WTC11 (cell line): Measurements from ENCODE around the gene SETMAR. TPM values are rescaled to one million over a fixed set of nuclear protein-coding genes. Genes with fewer than 3 reads are reported as not detected.

Source experiments
- ATAC-seq: fragments of 200-7000 bp; cut with Tn5 transposase; 2 replicates; pipeline ENCODE4 v1.10.0; 2021; ENCODE audit warnings: mild to moderate bottlenecking, moderate library complexity
- CTCF ChIA-PET: fragments of 300-600 bp; sonication (Branson Sonifier 250); formaldehyde crosslinking; loops from one replicate; lab custom pipeline; 2021; ENCODE audit warnings: antibody characterized with exemption; lab: Charles Lee
- POLR2A ChIA-PET: fragments of 350-600 bp; sonication (Branson Sonifier 250); formaldehyde crosslinking; loops from one replicate; lab custom pipeline; 2021; ENCODE audit warnings: antibody characterized with exemption; lab: Charles Lee
- DNase-seq: peaks from one replicate; pipeline ENCODE4 v3.0.0; 2021; ENCODE audit warnings: low spot score
- H3K27ac Mint-ChIP-seq: 2 replicates; pipeline ENCODE4 v1.8.0; 2021; ENCODE audit warnings: mixed read lengths
- H3K27me3 Mint-ChIP-seq: 2 replicates; pipeline ENCODE4 v1.8.0; 2021; ENCODE audit warnings: low read depth, mild to moderate bottlenecking, moderate library complexity, mixed read lengths
- H3K36me3 Mint-ChIP-seq: 2 replicates; pipeline ENCODE4 v1.8.0; 2021; ENCODE audit warnings: mixed read lengths
- H3K4me1 Mint-ChIP-seq: 2 replicates; pipeline ENCODE4 v1.8.0; 2022; ENCODE audit warnings: mixed read lengths
- H3K4me3 Mint-ChIP-seq: 2 replicates; pipeline ENCODE4 v1.8.0; 2021; ENCODE audit warnings: mild to moderate bottlenecking, moderate library complexity, mixed read lengths
- H3K9me3 Mint-ChIP-seq: 2 replicates; pipeline ENCODE4 v1.8.0; 2021; ENCODE audit warnings: mixed read lengths
- CREM ChIP-seq: sonication (generic); formaldehyde crosslinking; IDR thresholded peaks from 2 replicates; pipeline ENCODE4 v1.8.1; 2022; ENCODE audit warnings: mild to moderate bottlenecking, missing genetic modification reagents, moderate library complexity
- ETV6 ChIP-seq: sonication (generic); formaldehyde crosslinking; IDR thresholded peaks from 2 replicates; pipeline ENCODE4 v1.8.1; 2022; ENCODE audit warnings: mild to moderate bottlenecking, missing genetic modification reagents
- FOXJ3 ChIP-seq: sonication (generic); formaldehyde crosslinking; IDR thresholded peaks from 2 replicates; pipeline ENCODE4 v1.9.0; 2021; ENCODE audit warnings: missing genetic modification reagents, mild to moderate bottlenecking, borderline replicate concordance
- KAT7 ChIP-seq: sonication (generic); formaldehyde crosslinking; IDR thresholded peaks from 2 replicates; pipeline ENCODE4 v1.8.1; 2023; ENCODE audit warnings: missing genetic modification reagents, mild to moderate bottlenecking, borderline replicate concordance
- NR1H2 ChIP-seq: sonication (generic); formaldehyde crosslinking; IDR thresholded peaks from 2 replicates; pipeline ENCODE4 v1.9.0; 2021; ENCODE audit warnings: mild to moderate bottlenecking, moderate library complexity, missing genetic modification reagents
- NR2C2 ChIP-seq: sonication (generic); formaldehyde crosslinking; IDR thresholded peaks from 2 replicates; pipeline ENCODE4 v1.8.0; 2022; ENCODE audit warnings: mild to moderate bottlenecking, missing genetic modification reagents
- SOX15 ChIP-seq: fragments of 250-450 bp; sonication (Bioruptor Pico); IDR thresholded peaks from 2 replicates; pipeline ENCODE4 v1.9.0; 2021; ENCODE audit warnings: mild to moderate bottlenecking
- TCF7 ChIP-seq: sonication (generic); formaldehyde crosslinking; IDR thresholded peaks from 2 replicates; pipeline ENCODE4 v1.8.0; 2022; ENCODE audit warnings: mild to moderate bottlenecking, low read depth, missing genetic modification reagents, moderate library complexity
- TEAD4 ChIP-seq: sonication (generic); formaldehyde crosslinking; IDR thresholded peaks from 2 replicates; pipeline ENCODE4 v1.8.0; 2022; ENCODE audit warnings: mild to moderate bottlenecking, missing genetic modification reagents
- TP53 ChIP-seq: sonication (generic); formaldehyde crosslinking; IDR thresholded peaks from 2 replicates; pipeline ENCODE4 v1.8.1; 2023; ENCODE audit warnings: mild to moderate bottlenecking, missing genetic modification reagents
- ZBTB43 ChIP-seq: sonication (generic); formaldehyde crosslinking; IDR thresholded peaks from 2 replicates; pipeline ENCODE4 v1.8.1; 2023; ENCODE audit warnings: mild to moderate bottlenecking, missing genetic modification reagents
- ZNF219 ChIP-seq: sonication (generic); formaldehyde crosslinking; IDR thresholded peaks from 2 replicates; pipeline ENCODE4 v1.8.0; 2023; ENCODE audit warnings: missing genetic modification reagents, mild to moderate bottlenecking, borderline replicate concordance
- ZNF317 ChIP-seq: sonication (generic); formaldehyde crosslinking; IDR thresholded peaks from 2 replicates; pipeline ENCODE4 v1.8.1; 2023; ENCODE audit warnings: low read depth, mild to moderate bottlenecking, moderate library complexity, missing genetic modification reagents, borderline replicate concordance
- ZNF512 ChIP-seq: sonication (generic); formaldehyde crosslinking; IDR thresholded peaks from 2 replicates; pipeline ENCODE4 v1.8.1; 2022; ENCODE audit warnings: missing genetic modification reagents, borderline replicate concordance
- total RNA-seq: library from RNA; stranded (reverse); gene quantifications from 3 replicates; pipeline ENCODE4 v1.2.3, GENCODE V29; 2021
- TF ChIP-seq, protein P1 (sequence below): fragments of 200-600 bp; IDR thresholded peaks from 2 replicates; pipeline ENCODE4 v1.8.0; 2022; ENCODE audit warnings: antibody characterized with exemption
- TF ChIP-seq, protein P2 (sequence below): fragments of 250-450 bp; sonication (Bioruptor Pico); IDR thresholded peaks from 2 replicates; pipeline ENCODE4 v1.9.0; 2021; ENCODE audit warnings: mild to moderate bottlenecking
- TF ChIP-seq, protein P3 (sequence below): sonication (generic); formaldehyde crosslinking; IDR thresholded peaks from 2 replicates; pipeline ENCODE4 v1.8.0; 2022; ENCODE audit warnings: mild to moderate bottlenecking, missing genetic modification reagents

SETMAR gene
- total RNA-seq, 1 experiment from 2014 or later = 11.6 TPM

- TF ChIP-seq ZNF512 (CRISPR knock-in tag) = no peak
- no peak for TF ChIP-seq TEAD4 (CRISPR knock-in tag)
- TF ChIP-seq ZNF219 (CRISPR knock-in tag) = no peak
- peak; percentile 86 for TF ChIP-seq ETV6 (CRISPR knock-in tag)
- no peak for TF ChIP-seq NR2C2 (CRISPR knock-in tag)
Measured at GRCh38 chr3:4303187-4304123, at the start of gene SETMAR (continued).

DNA sequence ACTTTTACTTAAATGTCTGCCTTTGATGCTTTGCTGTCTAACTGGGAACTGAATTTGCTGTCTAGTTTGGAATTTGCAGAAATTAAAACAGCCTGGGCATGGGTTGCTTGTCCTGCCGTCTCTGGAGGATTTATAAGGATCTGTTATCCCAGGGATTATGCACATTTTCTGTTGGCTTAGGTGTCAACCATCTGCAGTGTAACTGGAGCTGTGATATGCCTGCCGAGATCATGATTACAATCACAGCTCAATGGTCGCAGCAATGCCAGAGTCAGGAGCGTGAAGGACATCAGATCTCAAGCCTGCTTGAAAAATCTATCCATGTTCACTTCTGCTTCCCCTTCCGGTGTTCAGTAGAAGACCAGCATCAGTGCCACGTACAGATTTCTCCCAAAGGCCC is 41.8 kb upstream of the SETMAR start:
- peaks cover 13% of the 10 kb centered on the region for H3K9me3 Mint-ChIP-seq

GRCh38 chr3:4264040-4264439 is 39.1 kb upstream of the SETMAR start:
- CTCF ChIA-PET = no interaction called here
- peaks cover 16% of the 10 kb centered on the region for H3K9me3 Mint-ChIP-seq
- POLR2A ChIA-PET = no interaction called here

More for the DNA sequence above, 41.8 kb upstream of the SETMAR start:
- H3K27me3 Mint-ChIP-seq = no peaks in the 10 kb centered on the region; the same call in 1 of the 2 replicates
- CTCF ChIA-PET = no interaction called here
- H3K27ac Mint-ChIP-seq = no peak overlapping the region
- ATAC-seq (no peak), DNase-seq (no peak)
- H3K4me3 Mint-ChIP-seq = no peak overlapping the region
- H3K36me3 Mint-ChIP-seq = no peaks in the 10 kb centered on the region
- H3K4me1 Mint-ChIP-seq = no peaks in the 10 kb centered on the region
- TF ChIP-seq ZNF317 (CRISPR knock-in tag) (no peak), ETV6 (CRISPR knock-in tag) (no peak), CREM (CRISPR knock-in tag) (no peak), FOXJ3 (CRISPR knock-in tag) (no peak), NR1H2 (CRISPR knock-in tag) (no peak), SOX15 (CRISPR knock-in tag) (no peak)
- TF ChIP-seq, protein P1, sequence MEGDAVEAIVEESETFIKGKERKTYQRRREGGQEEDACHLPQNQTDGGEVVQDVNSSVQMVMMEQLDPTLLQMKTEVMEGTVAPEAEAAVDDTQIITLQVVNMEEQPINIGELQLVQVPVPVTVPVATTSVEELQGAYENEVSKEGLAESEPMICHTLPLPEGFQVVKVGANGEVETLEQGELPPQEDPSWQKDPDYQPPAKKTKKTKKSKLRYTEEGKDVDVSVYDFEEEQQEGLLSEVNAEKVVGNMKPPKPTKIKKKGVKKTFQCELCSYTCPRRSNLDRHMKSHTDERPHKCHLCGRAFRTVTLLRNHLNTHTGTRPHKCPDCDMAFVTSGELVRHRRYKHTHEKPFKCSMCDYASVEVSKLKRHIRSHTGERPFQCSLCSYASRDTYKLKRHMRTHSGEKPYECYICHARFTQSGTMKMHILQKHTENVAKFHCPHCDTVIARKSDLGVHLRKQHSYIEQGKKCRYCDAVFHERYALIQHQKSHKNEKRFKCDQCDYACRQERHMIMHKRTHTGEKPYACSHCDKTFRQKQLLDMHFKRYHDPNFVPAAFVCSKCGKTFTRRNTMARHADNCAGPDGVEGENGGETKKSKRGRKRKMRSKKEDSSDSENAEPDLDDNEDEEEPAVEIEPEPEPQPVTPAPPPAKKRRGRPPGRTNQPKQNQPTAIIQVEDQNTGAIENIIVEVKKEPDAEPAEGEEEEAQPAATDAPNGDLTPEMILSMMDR = no peak
- TF ChIP-seq, protein P2, sequence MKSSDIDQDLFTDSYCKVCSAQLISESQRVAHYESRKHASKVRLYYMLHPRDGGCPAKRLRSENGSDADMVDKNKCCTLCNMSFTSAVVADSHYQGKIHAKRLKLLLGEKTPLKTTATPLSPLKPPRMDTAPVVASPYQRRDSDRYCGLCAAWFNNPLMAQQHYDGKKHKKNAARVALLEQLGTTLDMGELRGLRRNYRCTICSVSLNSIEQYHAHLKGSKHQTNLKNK (CRISPR knock-in tag) = no peak
- TF ChIP-seq, protein P3, sequence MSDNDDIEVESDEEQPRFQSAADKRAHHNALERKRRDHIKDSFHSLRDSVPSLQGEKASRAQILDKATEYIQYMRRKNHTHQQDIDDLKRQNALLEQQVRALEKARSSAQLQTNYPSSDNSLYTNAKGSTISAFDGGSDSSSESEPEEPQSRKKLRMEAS (CRISPR knock-in tag) = no peak
- POLR2A ChIA-PET = no interaction called here

More at GRCh38 chr3:4264040-4264439, 39.1 kb upstream of the SETMAR start:
- Mint-ChIP-seq H3K36me3 (no peaks in the 10 kb centered on the region), H3K27ac (no peak overlapping the region), H3K4me1 (no peaks in the 10 kb centered on the region), H3K4me3 (no peak overlapping the region), H3K27me3 (no peaks in the 10 kb centered on the region; the same call in 1 of the 2 replicates)
- ATAC-seq (no peak), DNase-seq (no peak)
- TF ChIP-seq TCF7 (CRISPR knock-in tag) (no peak), TP53 (CRISPR knock-in tag) (no peak), ZBTB43 (CRISPR knock-in tag) (no peak), KAT7 (CRISPR knock-in tag) (no peak)
